Measurements from ENCODE around the gene CABLES1. TPM values are rescaled to one million over a fixed set of nuclear protein-coding genes. Genes with fewer than 3 reads are reported as not detected.

The CABLES1 gene
- total and polyA plus RNA-seq, 2 experiments from 2014 or later: 7.2 to 10.8 TPM

DNA sequence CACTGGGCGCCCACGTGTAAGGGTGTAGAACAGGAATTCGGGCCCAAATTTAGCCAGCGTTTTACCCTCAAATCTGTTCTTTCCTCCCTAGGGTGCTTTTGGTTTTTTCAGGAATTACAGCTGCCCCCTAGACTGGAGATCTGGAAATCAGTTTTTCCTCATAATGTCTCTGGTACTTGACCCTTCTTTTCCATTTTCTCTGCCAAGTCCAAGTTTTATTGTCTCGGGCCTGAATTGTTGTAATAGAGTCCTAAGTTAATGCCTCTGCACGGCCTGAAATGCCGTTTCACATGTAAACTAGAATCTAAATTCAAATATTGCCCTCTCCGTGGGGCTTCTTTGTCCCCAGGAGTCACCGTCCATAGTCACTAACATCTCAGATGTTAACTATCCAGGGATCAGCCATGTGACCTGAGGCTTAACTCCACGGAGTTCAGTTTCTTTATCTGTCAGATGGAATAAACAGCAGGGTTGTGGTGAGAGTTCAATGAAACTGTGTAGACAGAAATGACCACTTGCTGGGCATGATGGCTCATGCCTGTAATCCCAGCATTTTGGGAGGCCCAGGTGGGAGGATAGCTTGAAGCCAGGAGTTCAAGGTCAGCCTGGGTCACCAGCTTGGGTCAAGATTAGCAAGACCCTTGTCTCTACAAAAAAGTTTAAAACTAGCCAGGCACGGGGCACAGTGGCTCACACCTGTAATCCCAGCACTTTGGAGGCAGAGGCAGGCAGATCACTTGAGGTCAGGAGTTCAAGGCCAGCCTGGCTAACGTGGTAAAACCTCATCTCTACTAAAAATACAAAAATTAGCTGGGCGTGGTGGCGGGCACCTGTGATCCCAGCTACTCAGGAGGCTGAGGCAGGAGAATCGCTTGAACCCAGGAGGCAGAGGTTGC lies 12.7 kb upstream of the CABLES1 start:
- H3K27me3 ChIP-seq: no peaks in the 10 kb centered on the region
- DNase-seq (ENCODE audit: low spot score): no peak
- H3K27ac ChIP-seq: no peak overlapping the region
- no peaks in the 10 kb centered on the region for H3K79me2 ChIP-seq
- no peak for TF ChIP-seq EZH2phosphoT487 (IDR thresholded peaks at IDR 0.05; ENCODE audit: low read depth, severe bottlenecking, unreplicated experiment)
- no peak for TF ChIP-seq EZH2 (IDR thresholded peaks at IDR 0.05; ENCODE audit: borderline replicate concordance)
- TF ChIP-seq, protein P1, sequence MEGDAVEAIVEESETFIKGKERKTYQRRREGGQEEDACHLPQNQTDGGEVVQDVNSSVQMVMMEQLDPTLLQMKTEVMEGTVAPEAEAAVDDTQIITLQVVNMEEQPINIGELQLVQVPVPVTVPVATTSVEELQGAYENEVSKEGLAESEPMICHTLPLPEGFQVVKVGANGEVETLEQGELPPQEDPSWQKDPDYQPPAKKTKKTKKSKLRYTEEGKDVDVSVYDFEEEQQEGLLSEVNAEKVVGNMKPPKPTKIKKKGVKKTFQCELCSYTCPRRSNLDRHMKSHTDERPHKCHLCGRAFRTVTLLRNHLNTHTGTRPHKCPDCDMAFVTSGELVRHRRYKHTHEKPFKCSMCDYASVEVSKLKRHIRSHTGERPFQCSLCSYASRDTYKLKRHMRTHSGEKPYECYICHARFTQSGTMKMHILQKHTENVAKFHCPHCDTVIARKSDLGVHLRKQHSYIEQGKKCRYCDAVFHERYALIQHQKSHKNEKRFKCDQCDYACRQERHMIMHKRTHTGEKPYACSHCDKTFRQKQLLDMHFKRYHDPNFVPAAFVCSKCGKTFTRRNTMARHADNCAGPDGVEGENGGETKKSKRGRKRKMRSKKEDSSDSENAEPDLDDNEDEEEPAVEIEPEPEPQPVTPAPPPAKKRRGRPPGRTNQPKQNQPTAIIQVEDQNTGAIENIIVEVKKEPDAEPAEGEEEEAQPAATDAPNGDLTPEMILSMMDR (IDR thresholded peaks at IDR 0.05; ENCODE audit: poor library complexity): no peak
- no peaks in the 10 kb centered on the region for H4K20me1 ChIP-seq (ENCODE audit: insufficient read depth, poor library complexity, severe bottlenecking)
- H3K4me2 ChIP-seq: no peak overlapping the region
- H3K4me3 ChIP-seq: no peak overlapping the region
- no peak overlapping the region for H2AFZ ChIP-seq
- no peaks in the 10 kb centered on the region for H3K9me2 ChIP-seq (replicated peaks; ENCODE audit: insufficient read depth)
- H3K4me1 ChIP-seq (ENCODE audit: insufficient read depth): no peaks in the 10 kb centered on the region
- H3K36me3 ChIP-seq (replicated peaks; ENCODE audit: insufficient read depth, low read depth): no peaks in the 10 kb centered on the region
- no peaks in the 10 kb centered on the region for H3K9me3 ChIP-seq (ENCODE audit: low read depth)
- WGBS (ENCODE audit: low lambda C conversion rate, missing lambda C conversion rate): 77% methylated on average over 15 of the region's 15 CpGs

DNA sequence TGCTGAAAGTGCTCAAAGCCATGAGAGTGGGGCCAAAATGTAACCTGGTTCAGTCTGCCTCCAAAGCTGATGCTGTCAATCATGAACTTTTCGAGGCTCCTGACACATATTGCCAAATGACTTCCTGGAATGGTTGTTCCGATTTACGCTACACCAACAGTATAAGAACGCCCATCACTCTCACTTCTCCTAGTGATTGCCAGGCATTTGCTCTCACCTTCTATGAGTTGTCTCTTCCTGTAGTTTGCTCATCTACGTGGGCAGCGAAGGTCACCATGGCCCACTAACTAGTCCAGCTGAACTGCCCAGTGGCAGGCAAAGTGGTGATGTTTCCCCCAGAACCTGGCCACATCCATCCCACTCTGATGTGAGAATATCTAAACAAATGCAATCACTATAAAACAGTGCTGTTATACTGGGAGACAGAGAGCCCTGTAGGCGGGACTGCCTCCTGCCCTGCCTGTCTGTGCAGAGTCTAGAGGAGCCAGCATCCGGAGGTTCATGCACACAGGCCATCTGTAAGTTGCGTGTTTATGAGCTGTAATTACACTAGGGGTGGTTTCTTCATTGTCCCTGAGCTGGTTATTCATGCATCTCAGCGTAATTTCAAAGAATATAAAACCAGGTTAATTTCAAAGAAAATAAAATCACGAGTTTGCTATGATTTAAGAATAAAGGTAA lies 8.8 kb upstream of the CABLES1 start:
- H3K9me3 ChIP-seq (ENCODE audit: low read depth): no peaks in the 10 kb centered on the region
- peaks cover 5% of the 10 kb centered on the region for H3K4me1 ChIP-seq (ENCODE audit: insufficient read depth)
- no peaks in the 10 kb centered on the region for H4K20me1 ChIP-seq (ENCODE audit: insufficient read depth, poor library complexity, severe bottlenecking)
- peak overlapping the region; percentile 14 for H3K27ac ChIP-seq
- no peak for DNase-seq (ENCODE audit: low spot score)
- H3K36me3 ChIP-seq (replicated peaks; ENCODE audit: insufficient read depth, low read depth): no peaks in the 10 kb centered on the region
- TF ChIP-seq, protein P1 (IDR thresholded peaks at IDR 0.05; ENCODE audit: poor library complexity): no peak
- H3K27me3 ChIP-seq: no peaks in the 10 kb centered on the region
- H3K4me2 ChIP-seq: no peak overlapping the region
- H2AFZ ChIP-seq: no peak overlapping the region
- H3K4me3 ChIP-seq: no peak overlapping the region
- H3K9me2 ChIP-seq (replicated peaks; ENCODE audit: insufficient read depth): no peaks in the 10 kb centered on the region
- 73% methylated on average over 11 of the region's 11 CpGs for WGBS (ENCODE audit: low lambda C conversion rate, missing lambda C conversion rate)
- no peaks in the 10 kb centered on the region for H3K79me2 ChIP-seq

DNA sequence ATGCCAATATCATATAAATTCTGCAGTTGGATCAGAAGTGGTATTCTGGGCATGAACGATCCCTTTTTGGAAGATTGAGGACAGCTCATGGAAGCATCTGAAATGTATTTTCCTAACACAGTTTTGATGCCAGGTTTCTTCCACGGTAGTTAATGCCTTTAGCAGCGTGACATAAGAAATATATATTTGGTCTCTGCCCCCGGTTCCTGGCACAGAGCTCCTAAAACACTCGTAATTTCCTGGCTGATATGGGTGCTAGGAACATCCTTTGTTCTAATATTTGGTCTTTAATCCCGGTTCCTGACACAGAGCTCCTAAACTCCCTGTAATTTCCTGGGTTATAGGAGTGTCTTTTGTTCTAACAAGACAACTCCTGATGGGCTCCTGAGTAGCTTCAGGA lies 8.2 kb upstream of the CABLES1 start:
- Histone ChIP-seq H3K4me3 (no peak overlapping the region), H2AFZ (no peak overlapping the region), H3K36me3 (replicated peaks; ENCODE audit: insufficient read depth, low read depth) (no peaks in the 10 kb centered on the region), H3K9me2 (replicated peaks; ENCODE audit: insufficient read depth) (no peaks in the 10 kb centered on the region), H3K4me2 (no peak overlapping the region), H3K79me2 (no peaks in the 10 kb centered on the region), H3K27ac (peak overlapping the region; percentile 14), H3K9me3 (ENCODE audit: low read depth) (no peaks in the 10 kb centered on the region), H4K20me1 (ENCODE audit: insufficient read depth, poor library complexity, severe bottlenecking) (no peaks in the 10 kb centered on the region), H3K4me1 (ENCODE audit: insufficient read depth) (peaks cover 5% of the 10 kb centered on the region), H3K27me3 (no peaks in the 10 kb centered on the region)
- TF ChIP-seq EZH2 (IDR thresholded peaks at IDR 0.05; ENCODE audit: borderline replicate concordance) (no peak), EZH2phosphoT487 (IDR thresholded peaks at IDR 0.05; ENCODE audit: low read depth, severe bottlenecking, unreplicated experiment) (no peak)
- TF ChIP-seq, protein P1 (IDR thresholded peaks at IDR 0.05; ENCODE audit: poor library complexity): no peak
- WGBS (ENCODE audit: low lambda C conversion rate, missing lambda C conversion rate): 65% methylated on average over 6 of the region's 6 CpGs
- no peak for DNase-seq (ENCODE audit: low spot score)
